NCI-H1436 treated with DMSO at 0.1 percent for 48 hours (cell line): Measurements from ENCODE around the gene IGF2BP1.
"Not testable (repeated sequence)": the region's sequence is repeated elsewhere in the genome, so short reads cannot be mapped to it uniquely, and the experiment has no call there.

Source experiments
- DNase-seq: peaks from one replicate; lab custom pipeline; 2025; lab: John Stamatoyannopoulos, UW

The IGF2BP1 gene

DNA sequence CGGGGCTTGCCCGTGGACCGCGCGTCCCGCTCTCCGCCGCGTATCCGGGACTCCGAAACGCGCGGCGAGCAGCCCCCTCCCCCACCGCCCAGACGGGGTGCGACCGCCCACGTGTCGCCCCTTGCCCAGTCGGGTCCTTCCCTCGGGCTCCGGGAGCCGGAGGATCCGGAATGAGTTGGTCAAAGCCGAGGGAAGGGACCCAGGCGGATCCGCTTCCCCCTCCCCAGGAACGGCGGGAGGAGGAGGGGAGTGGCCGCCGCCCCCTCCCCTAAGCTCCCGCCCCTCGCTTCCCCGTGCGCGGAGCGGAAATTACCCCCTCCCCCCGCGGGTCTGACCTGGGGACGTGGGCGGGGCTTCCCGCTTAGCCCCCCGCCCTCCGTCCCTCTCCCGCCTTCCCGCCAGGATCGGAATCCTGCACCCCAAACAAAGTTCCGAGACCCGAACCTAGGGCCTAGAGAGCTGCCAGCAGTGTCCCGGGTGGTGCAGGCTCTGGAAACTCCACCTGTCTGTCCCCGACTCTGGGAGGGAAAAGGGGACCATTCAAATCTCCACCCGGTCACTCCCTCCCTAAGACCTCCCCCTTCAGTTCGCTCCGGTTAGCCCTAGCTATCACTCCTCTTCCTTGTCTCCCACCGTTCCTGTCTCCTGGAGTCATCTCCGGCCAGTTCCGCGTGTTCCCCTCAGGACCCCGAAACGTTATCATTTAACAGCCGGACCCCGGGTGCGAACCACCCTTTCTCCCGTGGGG, 1.0 kb upstream of the IGF2BP1 start:
- DNase-seq: no peak

DNA sequence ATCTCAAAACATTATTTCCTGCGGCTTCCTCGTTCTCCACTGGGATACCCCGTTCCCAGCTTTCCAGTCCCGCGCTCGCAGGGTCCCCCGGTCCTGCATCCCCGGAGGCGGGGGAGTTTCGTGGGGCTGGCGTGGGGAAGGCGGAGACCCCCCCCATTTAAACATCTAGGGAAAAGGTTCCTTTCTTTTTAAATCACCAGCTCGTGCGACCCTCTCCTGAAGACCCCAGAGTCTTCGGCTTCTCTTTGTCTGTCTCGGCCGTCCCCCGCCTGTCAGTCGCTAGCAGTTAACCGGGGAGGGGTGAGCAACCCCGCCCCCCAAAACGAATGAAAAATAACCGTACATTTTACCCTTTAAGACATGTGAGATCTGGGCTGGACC, 473 bp upstream of the IGF2BP1 start:
- no peak for DNase-seq

DNA sequence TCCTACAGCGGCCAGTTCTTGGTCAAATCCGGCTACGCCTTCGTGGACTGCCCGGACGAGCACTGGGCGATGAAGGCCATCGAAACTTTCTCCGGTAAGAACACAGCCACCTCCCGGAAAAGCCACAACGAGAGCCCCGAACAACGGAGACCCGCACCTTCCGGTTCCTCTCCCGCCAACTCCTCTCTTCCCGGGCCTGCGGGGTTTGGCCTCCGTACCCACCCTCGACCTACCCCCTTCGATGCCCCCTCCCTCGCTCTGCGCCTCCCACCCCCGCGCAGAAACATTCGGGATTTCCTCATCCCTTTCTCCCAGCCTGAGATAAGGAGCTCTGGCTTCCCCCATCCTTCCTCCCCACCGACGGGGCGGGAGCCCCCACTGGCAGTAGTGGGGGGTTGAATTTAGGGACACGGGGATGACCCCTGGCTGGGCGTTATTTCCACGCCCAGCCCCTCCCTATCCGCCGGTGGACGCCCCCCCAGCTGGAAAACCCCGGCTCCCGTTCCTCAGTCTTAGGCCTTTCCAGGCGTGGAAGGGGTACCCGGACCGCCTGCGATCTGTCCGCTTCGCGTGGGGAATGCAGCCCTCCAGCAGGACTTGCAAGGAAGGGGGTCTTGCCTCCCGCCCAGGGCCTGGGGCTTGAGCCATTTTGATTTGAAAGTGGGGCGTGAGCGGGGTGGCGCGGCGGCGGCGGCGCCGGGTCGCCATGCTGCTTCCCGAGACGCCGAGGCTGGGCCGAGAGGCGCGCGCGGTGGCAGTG, 822 bp downstream of the IGF2BP1 start:
- DNase-seq: no peak

DNA sequence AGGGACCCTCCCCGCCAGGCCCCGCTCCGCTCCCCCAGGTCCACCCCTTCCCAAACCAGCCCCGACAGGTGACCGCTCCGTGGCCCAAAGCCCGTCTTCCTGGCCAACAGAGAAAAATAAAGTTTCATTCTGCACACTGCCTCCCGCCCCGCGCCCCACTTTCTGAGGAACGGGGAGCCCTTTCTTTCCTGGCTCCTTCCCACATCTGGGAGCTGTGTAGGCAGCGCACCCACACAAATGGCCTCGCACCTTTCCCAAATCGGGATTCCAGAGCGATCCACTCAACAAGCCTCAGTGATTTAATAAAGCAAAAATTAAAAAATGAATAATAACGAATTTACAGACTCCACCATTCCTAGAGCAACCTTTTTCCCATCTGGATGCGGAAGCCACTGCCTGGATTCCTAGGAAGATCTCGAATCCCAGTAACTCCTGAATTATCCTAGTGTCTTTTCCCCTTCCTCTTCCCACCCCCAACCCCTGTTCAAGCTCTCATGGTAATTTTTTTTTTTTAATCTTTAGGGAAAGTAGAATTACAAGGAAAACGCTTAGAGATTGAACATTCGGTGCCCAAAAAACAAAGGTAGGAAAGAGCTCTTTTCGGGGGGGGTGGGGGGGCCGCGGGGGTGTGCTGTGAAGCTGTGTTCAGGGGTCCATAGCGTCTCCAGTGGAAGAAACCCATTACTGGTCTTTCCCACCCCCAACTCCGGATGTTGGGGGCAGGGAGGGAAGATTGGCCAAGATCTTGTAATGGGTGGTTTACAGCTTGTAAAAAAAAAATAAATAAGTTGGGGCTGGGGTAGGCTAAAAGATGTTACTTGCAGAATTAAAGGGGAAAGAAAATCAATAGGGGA, 1.6 kb downstream of the IGF2BP1 start:
- no peak for DNase-seq

DNA sequence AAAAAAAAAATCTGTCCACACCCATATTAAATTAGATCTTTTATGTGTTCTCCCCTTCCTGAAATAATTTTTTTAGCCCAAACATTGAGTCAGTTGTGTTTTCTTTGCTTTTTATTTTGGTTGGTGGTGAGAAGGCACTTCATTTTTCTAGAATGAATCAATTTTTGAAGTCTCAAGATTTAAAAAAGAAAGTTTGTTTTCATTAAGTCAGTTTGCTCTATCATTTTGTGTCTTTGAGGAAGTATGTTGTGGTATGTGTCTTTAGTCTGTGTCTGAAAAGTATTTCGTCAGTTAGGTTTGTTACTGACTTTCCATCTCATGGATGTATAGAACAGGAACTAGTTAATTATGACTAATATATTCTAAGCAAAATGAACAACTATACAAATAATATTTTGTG, 3.8 kb downstream of the IGF2BP1 start:
- no peak for DNase-seq

DNA sequence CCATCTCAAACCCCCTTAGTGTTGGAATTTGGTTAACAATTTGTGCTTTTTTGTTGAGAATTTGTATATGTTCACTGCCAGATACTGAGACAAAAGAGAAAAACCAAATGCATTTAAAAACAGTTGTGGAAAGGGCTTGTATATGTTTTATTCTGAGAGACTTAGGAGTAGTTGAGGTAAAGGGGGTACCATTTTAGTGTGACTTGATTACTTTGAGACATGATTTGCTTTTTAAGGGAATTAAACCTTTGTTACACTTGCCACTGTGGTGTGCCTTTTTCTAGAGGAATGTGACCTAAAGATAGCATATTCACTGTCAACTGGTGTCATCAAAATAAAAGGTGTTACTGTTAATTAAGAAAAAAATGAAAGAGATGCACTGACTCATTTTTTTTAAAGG, 4.5 kb downstream of the IGF2BP1 start:
- no peak for DNase-seq

DNA sequence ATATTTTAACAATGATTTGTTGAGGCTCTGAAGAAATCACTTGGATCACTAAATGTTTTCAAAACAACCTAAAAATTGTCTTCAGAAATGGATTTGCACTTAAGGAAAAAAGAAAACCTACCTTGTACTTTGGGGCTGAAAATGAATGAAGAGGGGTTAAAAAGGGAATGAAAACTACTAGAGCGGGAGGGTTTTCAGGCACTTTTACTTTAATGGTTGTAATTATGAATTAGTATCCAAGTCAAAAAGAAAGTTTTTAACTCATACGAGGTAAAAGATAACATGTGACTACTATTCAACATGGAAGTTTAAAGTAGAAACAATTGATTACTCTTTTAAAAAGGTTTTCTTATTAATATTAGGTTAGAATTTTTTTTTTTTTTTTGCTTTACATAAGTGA, 5.1 kb downstream of the IGF2BP1 start:
- no peak for DNase-seq

DNA sequence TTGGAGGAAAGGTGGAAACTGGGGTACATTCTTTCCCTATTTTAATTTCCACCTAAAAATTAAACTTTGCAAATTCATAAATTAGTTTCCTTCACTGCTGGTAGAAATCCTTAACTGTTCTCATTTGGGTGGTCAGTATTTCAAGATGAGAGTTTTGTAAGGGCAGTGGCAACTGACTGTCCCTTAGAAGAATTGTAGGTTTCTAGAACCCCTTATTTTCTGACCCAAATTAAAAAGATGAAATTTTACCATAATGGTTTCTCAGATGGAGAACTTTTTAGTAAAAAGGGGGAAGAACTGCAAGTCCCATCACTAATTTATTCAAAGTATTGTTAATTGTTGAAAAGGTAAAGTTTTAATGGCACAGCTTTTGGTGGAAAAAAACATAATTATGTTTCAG, 5.6 kb downstream of the IGF2BP1 start:
- DNase-seq: no peak

DNA sequence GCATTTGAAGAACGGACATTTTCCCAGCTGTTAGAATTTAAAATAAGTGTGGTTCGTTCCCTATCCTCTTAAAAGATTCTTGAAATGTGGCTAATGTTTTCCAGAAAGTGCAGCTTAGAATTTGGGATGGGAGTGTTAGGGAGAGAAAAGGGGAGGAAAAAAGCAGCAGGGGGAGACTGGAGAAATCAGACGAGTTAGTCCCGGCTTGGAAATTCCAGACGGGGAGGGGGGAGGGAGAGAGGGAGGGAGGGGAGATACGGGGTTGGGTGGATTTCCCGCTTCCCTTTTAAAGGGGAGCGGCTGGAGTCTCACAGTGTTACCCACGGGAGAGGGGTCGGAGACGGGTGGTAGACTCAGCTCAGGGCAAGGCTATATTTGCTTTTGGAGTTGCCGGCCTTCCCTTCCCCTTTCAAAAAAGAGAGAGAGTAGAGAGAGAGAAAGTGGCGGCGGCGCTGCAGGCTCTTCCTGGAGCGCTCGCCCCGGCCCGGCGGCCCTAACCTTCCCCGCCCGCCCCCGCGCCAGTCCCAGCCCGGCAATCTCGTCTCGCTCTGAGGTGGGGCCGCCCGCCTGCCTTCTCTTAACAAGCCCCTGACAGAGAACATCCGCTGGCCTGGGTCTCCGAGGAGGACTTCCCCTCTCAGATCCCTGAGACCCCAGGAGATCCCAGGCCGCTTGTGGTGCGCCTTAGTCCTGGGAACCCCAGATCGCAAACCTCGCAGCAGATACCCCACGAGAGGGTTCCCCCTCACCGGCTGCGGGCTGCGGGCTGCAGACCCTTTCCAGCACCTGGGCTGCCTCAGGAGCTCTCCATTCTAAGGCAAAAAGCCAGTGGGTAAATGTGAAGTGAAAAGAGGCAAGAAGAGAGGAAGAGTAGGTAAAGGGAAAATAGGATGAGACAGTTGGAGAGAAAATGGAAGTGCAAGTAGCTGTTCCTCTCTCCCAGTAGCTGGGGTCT, 6.6 kb downstream of the IGF2BP1 start:
- no peak for DNase-seq

DNA sequence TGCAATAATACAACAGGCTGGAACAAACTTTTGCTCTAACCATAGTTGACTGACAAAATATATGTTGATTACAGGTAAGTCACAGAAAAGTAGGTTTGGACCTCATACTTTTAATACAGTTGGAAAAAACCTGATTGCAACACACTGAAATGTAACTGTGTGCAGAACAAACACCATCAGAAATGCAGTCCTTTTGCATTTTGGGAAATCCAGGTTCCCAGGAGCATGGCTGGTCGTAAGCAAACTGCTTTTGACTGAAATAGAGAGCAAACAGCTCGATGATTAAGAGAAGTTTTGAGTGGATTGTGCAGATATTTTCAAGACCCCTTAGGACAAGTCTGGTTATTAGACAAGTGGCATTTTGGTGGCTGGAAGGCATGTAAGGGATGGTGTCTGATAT, 8.0 kb downstream of the IGF2BP1 start:
- DNase-seq: no peak

DNA sequence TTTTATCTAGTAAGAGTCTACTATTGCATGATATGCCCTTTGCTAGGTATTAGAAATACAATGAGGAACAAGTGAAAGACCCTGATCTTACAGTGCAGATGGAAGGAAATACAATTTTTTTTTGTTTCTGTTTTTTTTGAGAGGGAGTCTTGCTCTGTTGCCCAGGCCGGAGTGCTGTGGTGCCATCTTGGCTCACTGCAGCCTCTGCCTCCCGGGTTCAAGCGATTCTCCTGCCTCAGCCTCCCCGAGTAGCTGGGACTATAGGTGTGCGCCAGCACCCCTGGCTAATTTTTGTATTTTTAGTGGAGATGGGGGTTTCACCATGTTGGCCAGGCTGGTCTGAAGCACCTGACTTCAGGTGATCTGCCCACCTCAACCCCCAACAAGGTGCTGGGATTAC, 11.7 kb downstream of the IGF2BP1 start:
- not testable (repeated sequence) for DNase-seq

DNA sequence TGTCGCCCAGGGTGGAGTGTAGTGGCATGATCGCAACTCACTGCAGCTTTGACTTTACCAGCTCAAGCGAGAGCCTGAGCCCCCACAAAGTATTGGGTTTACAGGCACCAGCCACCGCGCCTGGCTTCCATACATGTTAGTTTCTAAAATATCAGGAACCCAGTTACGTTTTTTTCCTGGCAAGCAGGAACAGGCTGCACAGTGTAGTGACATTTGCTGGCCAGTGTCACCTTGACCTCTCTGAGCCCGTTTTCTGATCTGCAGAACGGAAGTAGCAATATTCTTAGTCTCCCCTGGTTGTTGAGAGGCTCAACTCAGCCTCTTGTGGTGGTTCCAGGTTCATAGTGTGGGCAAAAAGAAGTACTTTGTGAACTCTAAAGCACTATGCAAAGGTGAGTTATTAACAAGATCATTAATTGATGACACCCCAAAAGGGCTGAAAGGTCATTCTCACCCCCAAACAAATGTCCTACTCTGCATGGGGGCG, 15.6 kb downstream of the IGF2BP1 start:
- no peak for DNase-seq

DNA sequence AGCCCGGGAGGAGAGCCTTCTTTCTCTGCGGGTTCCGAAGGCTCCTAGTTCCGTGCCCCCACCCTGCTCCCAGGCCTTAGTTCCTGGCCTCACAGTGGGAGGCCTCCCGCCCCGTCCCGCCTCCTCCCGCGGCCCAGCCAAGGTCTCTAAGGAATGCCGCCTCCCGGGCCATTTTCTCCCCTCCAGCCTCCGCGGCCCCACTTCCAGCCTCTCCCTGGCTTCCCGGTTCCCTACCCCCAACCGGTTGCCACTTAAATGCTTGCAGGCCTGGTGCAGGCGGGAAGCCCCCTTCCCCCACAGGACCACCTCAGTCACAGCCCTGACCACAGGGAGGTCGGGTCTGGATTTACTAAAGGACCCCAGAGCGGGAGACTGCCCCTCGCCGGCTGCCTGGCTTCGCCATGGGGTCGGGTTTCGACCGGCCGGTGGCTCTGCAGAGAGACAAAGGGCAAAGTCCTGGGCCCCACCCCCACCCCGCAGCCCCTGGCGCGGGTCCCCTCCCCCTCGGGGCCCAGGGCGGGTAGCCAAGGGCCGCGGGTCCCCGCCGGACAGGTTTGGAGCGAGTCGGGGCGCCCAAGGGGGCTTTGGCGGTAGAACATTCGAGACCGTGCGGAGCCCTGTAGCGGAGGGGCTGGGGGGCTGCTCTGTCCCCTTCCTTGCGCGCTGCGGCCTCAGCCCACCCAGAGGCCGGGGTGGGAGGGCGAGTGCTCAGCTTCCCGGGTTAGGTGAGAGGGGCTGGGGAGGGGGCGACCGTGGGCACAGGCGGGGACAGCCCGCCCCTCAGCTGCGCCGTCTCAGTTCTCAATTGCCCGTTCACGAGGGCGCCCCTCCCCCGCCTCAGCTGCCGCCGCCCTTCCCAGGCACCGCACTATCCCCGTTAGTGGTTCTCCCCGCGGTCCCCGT, 16.4 kb downstream of the IGF2BP1 start:
- no peak for DNase-seq

DNA sequence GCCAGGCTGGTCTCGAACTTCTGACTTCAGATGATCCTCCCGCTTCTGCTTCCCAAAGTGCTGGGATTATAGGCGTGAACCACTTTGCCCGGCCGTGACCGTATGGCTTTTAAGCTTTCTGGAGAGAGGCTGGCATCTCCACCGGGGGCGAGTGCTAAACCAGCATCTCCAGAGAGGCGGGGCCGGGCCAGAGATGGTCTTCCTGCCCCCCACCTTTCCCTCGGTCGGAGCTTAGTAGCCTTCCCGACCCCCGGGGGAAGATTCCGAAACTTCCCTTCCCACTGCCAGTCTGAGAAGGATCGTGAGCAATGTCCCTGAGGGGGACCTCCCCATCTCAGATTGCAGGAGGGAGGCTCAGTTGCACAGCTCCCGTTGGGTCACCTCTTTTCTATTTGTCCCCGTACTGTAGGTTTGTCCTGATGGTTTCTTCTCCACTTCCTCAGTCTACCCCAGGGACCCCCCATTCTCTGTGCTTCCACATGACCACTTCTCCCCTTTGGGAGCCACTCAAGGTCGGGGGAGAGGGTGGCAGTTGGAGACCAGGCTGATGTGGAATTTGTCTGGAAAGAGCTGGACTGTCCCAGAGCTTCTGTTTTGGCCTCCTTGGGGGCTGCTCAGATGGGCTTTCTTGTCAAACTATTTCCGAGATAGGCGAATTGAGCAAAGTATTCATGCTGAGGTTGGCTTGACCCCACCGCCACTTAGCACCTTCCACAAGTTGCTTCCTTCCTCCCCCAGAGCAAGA, 18.2 kb downstream of the IGF2BP1 start:
- DNase-seq: no peak

DNA sequence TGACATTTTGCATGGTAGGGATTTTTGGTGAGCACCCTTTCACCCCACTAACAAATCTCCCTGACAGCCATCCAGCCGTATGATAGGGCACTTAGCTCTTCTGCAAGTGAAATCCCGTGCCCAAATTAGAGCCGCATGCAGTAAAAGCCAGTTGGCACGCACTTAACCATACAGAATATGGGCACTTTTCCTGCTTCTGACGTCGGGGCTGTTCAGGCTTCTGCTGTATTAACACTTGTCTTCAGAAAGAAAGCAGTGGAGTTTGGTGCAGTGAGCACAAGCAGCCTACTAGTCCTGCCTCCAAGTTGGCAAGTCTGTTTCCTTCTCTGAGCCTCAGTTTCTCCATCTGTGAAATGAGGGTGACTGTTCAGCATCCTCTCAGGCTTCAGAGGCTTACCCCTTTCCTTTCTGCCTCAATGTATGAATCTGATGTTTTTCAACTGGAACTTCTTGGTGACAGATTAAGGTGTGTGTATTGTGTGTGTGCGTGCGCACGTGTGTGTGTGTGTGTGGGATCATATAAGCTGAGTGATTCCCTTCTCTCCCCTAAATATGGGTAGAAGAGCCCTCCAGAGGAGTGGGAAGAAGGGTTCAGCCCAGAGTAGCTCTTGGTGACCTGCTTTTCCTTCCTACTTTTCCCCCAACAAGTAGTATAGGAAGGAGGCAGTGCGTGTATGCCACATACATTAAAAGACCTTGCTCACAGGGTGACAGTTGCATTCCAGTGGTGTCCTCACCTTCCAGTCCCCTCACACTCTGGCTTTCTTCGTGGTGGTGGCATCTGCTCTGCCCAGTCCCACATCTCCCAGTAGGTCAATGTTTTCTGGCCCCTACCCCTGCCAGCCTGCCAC, 19.0 kb downstream of the IGF2BP1 start:
- DNase-seq: no peak

DNA sequence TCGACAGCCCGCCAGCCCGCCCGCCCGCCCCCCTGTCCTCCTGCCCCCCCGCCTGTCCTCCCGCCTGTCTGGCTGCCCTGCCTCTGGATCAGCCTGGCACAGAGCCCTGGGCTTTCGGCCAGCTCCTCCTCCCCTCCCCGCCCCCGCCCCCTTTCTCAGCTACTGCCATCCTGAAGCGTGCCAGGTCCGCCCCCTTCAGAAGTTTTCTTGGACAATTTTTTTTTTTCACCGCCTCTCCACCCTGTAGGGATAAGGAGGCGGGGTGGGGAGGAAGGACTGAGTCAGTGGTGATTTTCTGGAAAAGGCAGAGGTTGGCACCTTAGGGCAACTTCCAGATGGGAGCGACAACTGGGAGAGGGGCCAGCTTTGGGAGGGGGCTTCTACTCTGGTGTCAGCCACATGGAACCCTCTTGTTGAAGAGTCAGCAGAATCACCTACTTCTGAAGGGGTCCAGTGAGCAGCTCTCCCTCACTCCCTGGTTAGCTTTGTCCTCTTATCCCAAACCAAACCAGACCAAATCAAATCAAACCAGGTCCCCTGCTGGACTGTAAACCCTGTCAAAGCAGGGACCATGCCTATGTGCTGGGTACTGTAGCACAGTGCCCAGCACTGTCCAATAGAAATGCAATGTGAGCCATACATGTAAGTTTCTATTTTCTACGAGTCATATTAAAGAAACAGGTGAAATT, 19.7 kb downstream of the IGF2BP1 start:
- no peak for DNase-seq

DNA sequence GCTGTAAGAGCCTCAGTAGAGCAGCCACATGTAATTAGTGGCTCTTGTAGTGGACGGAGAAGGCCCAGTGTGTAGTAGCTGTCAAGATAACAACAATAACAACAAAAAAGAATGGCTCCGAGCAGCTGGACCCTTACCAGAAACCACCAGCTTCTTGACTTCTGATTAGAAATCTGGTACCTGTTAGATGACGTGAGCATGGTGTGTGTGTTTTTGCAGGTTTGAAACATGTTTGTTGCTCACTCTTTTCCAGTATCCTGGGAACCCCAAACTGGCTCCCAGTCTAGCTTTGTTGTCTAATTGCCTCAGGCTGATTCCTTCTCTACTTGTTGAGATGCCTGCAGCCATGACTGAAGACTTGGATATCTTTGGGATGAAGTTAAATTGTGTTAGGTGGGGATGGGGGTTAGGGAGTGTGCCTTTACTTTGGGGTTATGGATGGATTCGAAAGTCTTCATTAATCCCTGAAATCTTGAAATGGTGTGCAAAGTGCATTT, 21.0 kb downstream of the IGF2BP1 start:
- no peak for DNase-seq

DNA sequence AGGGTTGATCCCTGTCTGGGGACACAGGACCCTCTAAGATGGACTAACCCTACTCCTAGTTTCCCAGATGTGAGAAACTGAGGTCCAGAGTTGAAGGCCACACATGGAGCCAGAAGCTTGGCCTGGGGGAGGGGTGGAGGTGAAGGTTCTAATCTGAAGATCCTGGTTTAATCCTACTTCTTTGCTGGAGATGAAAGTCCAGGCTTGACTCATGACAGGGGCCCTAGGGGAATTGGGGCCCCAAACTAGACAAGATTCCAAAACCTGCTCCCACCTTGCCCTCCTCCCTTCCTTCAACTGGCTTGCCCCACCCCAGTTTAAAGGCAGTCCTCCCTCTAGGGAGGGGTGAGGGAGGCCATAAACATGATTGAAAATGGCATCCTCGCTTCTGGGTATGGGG, 21.6 kb downstream of the IGF2BP1 start:
- DNase-seq: no peak
